ENCODE results near the gene HOXD9. TPM values are rescaled to one million over a fixed set of nuclear protein-coding genes. Genes with fewer than 3 reads are reported as not detected.

The HOXD9 gene
- total RNA-seq, 1 donor from 2014 or later, result 1.5 TPM

DNA sequence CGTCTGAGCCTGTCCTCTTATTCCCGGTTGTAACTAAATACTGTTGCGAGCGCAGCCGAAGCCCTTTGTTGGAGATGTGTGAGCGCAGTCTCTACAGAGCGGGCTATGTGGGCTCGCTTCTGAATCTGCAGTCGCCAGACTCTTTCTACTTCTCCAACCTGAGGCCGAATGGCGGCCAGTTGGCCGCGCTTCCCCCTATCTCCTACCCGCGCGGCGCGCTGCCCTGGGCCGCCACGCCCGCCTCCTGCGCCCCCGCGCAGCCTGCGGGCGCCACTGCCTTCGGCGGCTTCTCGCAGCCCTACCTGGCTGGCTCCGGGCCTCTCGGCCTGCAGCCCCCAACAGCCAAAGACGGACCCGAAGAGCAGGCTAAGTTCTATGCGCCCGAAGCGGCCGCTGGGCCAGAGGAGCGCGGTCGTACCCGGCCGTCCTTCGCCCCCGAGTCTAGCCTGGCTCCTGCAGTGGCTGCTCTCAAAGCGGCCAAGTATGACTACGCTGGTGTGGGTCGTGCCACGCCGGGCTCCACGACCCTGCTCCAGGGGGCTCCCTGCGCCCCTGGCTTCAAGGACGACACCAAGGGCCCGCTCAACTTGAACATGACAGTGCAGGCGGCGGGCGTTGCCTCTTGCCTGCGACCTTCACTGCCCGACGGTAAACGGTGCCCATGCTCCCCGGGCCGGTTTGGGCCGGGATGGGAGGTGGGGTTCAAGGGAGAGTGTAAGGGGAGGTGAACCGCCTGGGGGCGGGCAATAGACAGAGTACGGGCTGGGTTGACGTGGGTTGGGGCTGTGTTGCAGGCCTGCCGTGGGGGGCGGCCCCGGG is 22.6 kb upstream of the HOXD9 start, which contains the start of gene HOXD12:
Gene HOXD12, plus strand, starts transcription at position 68 of the 819 bp plus-strand sequence. Its CDS starts 7 bp downstream, at position 75.
- DNase-seq (ENCODE audit: extremely low spot score, unreplicated experiment), result peak; percentile 66
- Mint-ChIP-seq H3K36me3 (no peaks in the 10 kb centered on the region), H3K4me3 (peak within 1 kb of the TSS; percentile 66), H3K27ac (no peak within 1 kb of the TSS), H3K27me3 (peaks cover 98% of the 10 kb centered on the region), H3K9me3 (no peaks in the 10 kb centered on the region), H3K4me1 (ENCODE audit: unreplicated experiment) (peaks cover 7% of the 10 kb centered on the region)
- TF ChIP-seq, protein P1, sequence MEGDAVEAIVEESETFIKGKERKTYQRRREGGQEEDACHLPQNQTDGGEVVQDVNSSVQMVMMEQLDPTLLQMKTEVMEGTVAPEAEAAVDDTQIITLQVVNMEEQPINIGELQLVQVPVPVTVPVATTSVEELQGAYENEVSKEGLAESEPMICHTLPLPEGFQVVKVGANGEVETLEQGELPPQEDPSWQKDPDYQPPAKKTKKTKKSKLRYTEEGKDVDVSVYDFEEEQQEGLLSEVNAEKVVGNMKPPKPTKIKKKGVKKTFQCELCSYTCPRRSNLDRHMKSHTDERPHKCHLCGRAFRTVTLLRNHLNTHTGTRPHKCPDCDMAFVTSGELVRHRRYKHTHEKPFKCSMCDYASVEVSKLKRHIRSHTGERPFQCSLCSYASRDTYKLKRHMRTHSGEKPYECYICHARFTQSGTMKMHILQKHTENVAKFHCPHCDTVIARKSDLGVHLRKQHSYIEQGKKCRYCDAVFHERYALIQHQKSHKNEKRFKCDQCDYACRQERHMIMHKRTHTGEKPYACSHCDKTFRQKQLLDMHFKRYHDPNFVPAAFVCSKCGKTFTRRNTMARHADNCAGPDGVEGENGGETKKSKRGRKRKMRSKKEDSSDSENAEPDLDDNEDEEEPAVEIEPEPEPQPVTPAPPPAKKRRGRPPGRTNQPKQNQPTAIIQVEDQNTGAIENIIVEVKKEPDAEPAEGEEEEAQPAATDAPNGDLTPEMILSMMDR (conservative IDR thresholded peaks at IDR 0.05), result no peak

DNA sequence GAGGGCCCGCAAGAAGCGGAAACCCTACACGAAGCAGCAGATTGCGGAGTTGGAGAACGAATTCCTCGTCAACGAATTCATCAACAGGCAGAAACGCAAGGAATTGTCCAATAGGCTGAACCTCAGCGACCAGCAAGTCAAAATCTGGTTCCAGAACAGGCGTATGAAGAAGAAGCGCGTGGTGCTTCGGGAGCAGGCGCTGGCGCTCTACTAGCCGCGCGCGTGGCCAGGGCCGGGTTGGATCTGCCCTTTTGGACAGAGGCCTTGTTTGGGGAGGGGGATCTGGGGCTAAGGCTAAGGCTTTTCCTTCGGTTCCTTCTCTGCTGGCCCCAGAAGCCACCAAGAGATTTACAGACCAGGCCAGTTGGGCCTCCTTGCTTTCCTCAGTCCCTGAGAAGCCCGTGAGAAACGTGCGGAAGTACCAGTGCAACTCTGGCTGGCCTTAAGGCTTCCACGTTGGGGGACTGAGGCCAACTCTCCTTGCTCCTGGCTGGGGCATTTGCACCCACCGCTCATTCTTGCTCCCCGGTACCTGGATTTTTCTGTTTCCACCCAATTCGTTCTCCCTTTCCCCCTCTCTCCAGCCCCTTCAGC is 21.9 kb upstream of the HOXD9 start:
- Mint-ChIP-seq H3K36me3 (no peaks in the 10 kb centered on the region), H3K27ac (no peak overlapping the region), H3K4me3 (no peak overlapping the region), H3K9me3 (no peaks in the 10 kb centered on the region), H3K27me3 (peaks cover 98% of the 10 kb centered on the region), H3K4me1 (ENCODE audit: unreplicated experiment) (peaks cover 10% of the 10 kb centered on the region)
- peak; percentile 64 for DNase-seq (ENCODE audit: extremely low spot score, unreplicated experiment)
- TF ChIP-seq, protein P1 (conservative IDR thresholded peaks at IDR 0.05), result no peak

DNA sequence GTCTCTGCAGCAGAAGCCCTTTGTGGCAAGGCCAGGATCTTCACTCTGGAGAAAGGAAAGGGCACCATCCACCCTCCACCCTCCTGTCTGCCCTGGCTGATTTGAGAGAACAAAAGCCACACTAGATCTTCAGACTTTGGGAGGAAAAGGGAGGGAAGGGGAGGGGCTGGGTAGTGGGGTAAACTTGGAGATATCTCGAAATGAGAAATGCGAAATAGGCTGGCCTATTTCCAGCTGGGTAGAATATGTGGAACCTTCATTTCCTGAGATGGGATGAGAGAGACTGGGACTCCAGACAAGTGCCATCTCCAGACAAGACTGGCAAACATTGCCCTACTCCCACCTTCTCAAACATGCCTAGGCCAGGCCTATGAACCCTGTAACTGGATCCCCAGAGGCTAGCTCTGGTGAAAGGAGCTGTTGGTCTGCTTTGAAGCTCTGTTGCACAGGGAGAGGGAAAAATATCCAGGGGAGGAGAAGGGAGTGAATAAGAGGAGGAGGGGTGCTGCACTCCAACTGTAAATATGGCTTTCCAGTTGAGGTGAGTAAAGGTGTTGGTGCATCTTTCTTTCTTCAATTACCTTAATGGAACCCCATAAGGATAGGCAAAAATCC is 21.2 kb upstream of the HOXD9 start:
- DNase-seq (ENCODE audit: extremely low spot score, unreplicated experiment), result no peak
- Mint-ChIP-seq H3K36me3 (no peaks in the 10 kb centered on the region), H3K27me3 (peaks cover 98% of the 10 kb centered on the region), H3K4me1 (ENCODE audit: unreplicated experiment) (peaks cover 16% of the 10 kb centered on the region), H3K27ac (no peak overlapping the region), H3K9me3 (no peaks in the 10 kb centered on the region), H3K4me3 (no peak overlapping the region)
- TF ChIP-seq, protein P1 (conservative IDR thresholded peaks at IDR 0.05), result no peak

DNA sequence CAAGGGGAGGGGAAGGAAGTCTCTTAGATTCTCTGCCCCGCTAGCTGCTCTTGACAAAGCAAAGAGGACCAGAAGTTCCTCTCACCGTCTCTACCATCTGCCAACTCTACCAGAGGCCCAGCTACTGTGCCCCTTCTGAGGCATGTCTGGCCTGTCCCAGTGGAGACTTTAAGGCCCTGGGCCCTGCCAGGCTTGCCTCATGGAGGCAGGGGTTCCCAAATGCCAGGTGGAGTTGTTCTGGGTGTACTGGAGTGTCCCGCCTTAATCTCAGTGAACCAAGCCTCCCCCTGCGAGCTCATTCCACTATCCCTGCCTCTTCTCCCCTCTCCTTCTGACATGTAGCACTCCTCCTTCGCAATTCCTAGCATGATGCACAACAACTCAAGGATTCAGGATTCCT is 20.7 kb upstream of the HOXD9 start:
- TF ChIP-seq, protein P1 (conservative IDR thresholded peaks at IDR 0.05), result no peak
- Mint-ChIP-seq H3K9me3 (no peaks in the 10 kb centered on the region), H3K4me3 (no peak overlapping the region), H3K27ac (no peak overlapping the region), H3K27me3 (peaks cover 96% of the 10 kb centered on the region), H3K4me1 (ENCODE audit: unreplicated experiment) (peaks cover 14% of the 10 kb centered on the region), H3K36me3 (no peaks in the 10 kb centered on the region)
- DNase-seq (ENCODE audit: extremely low spot score, unreplicated experiment), result peak; percentile 45

DNA sequence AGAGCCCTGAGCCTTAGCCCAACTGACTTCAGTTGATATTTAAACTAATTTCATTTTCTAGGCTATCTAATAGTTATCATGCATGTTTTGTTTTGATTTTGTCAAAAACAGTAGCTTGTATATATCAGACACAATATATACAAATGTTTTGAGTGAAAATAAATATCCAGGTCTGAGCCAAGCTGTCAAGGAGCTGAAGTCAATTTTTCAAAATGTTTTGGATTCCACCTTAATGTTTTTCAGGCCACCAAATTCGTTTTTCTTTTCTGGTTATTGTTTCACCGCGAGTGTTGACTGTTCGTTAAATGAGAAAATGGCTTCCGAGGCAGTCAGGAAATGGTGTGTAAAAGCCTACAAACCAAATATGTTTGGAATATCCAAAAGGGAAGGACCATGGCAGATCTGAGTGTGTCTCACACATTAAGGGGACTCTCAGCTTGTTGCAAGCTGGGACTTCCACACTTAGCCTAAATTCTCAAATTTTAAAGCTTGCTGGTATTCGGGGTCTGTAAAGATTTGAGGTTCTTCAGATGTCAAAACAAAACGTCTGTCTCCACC is 20.1 kb upstream of the HOXD9 start:
- H3K4me1 Mint-ChIP-seq (ENCODE audit: unreplicated experiment), result peaks cover 14% of the 10 kb centered on the region
- DNase-seq (ENCODE audit: extremely low spot score, unreplicated experiment), result no peak
- no peak overlapping the region for H3K27ac Mint-ChIP-seq
- no peaks in the 10 kb centered on the region for H3K9me3 Mint-ChIP-seq
- TF ChIP-seq, protein P1 (conservative IDR thresholded peaks at IDR 0.05), result no peak
- no peak overlapping the region for H3K4me3 Mint-ChIP-seq
- peaks cover 95% of the 10 kb centered on the region for H3K27me3 Mint-ChIP-seq
- H3K36me3 Mint-ChIP-seq, result no peaks in the 10 kb centered on the region
